ENCODE results near the gene EMC7.

GRCh38 chr15:34119291-34119690 lies 17.6 kb upstream of the EMC7 start:
- TF ChIP-seq CTCF (IDR thresholded peaks at IDR 0.05; ENCODE audit: low read depth, low read length, poor library complexity, severe bottlenecking): no peak
- TF ChIP-seq EZH2phosphoT487 (IDR thresholded peaks at IDR 0.05; ENCODE audit: borderline replicate concordance, low read length): no peak

Data from DOHH2 (cell line).